Kidney (tissue), 14 donors: ENCODE measurements around the gene DMXL1. TPM values are rescaled to one million over a fixed set of nuclear protein-coding genes. Genes with fewer than 3 reads are reported as not detected.
A peak's percentile ranks its signal among the peaks of the same experiment; 100 is the strongest.
"Not testable (repeated sequence)": the region's sequence is repeated elsewhere in the genome, so short reads cannot be mapped to it uniquely, and the experiment has no call there.

Experiments
- DNase-seq, 5 donors: peaks; one replicate each; pipeline ENCODE4 v3.0.0-alpha.2; 2013 to 2020
- FAIRE-seq: peaks from 2 replicates; lab custom pipeline; 2012; peaks lifted over from hg19 to GRCh38; lab: Jason Lieb, UNC
- H3K27ac ChIP-seq, 2 donors: one replicate each; pipeline ENCODE4 v1.7.0; 2013; ENCODE audit warnings: low read depth in 2 of 2, low read length in 2 of 2, inconsistent platforms in 1 of 2
- H3K27me3 ChIP-seq: one replicate; pipeline ENCODE4 v1.7.1; 2013; ENCODE audit warnings: low read length, inconsistent platforms; ENCODE audit not compliant: control insufficient read depth, insufficient read depth
- H3K36me3 ChIP-seq, 3 donors: one replicate each; pipeline versions ENCODE4 v1.7.0 to v1.7.1; 2013; ENCODE audit warnings: low read length in 3 of 3, control low read depth in 1 of 3, inconsistent platforms in 1 of 3; ENCODE audit not compliant: insufficient read depth in 3 of 3, control insufficient read depth in 2 of 3
- H3K4me1 ChIP-seq, 3 donors: one replicate each; pipeline versions ENCODE4 v1.7.0 to v1.7.1; 2013; ENCODE audit warnings: low read length in 3 of 3, inconsistent platforms in 1 of 3, low read depth in 1 of 3; ENCODE audit not compliant: control insufficient read depth in 2 of 3, insufficient read depth in 2 of 3
- H3K4me3 ChIP-seq, 3 donors: one replicate each; pipeline versions ENCODE4 v1.7.0 to v1.8.1; 2013; ENCODE audit warnings: low read length in 3 of 3, control low read depth in 1 of 3, inconsistent platforms in 1 of 3
- H3K9ac ChIP-seq, 3 donors: one replicate each; pipeline versions ENCODE4 v1.7.0 to v1.7.1; 2013; ENCODE audit warnings: low read length in 3 of 3, control low read depth in 1 of 3, inconsistent platforms in 1 of 3
- H3K9me3 ChIP-seq, 3 donors: one replicate each; pipeline versions ENCODE4 v1.7.0 to v1.7.1; 2013; ENCODE audit warnings: low read length in 3 of 3, control low read depth in 1 of 3, inconsistent platforms in 1 of 3; ENCODE audit not compliant: control insufficient read depth in 2 of 3, insufficient read depth in 1 of 3
- intact Hi-C: fragments of 100-400 bp; cut with DNase I; formaldehyde crosslinking; loops from one replicate; pipeline ENCODE4 v1.11.1; 2022
- polyA plus RNA-seq: library from polyadenylated mRNA; stranded (reverse); fragments of 350-450 nt; fragmentation: Illumina TruSeq; extraction: RNeasy Lipid Tissue Mini Kit (QIAGEN cat#74804); gene quantifications from one replicate; pipeline ENCODE4 v1.2.3, GENCODE V29; 2014; ENCODE audit warnings: low read depth, low replicate concordance; ENCODE audit not compliant: insufficient read depth
- total RNA-seq: library from RNA; stranded (reverse); fragmentation: NEBNext Ultra II Directional; extraction: Animal tissue kit (Norgen Biotek cat#: 25700); gene quantifications from one replicate; pipeline ENCODE4 v1.2.1, GENCODE V29; 2021
- TF ChIP-seq, protein P1 (sequence below): IDR thresholded peaks from 3 replicates; pipeline ENCODE4 v1.5.1; 2012; ENCODE audit warnings: mild to moderate bottlenecking, moderate library complexity, borderline replicate concordance; ENCODE audit not compliant: insufficient read depth; ENCODE audit errors: extremely low read depth
- donor health status: control.
- donor health status: control.
- donor health status: control.
- donor health status: control.
- donor health status: control.
- donor health status: DM: yes; HTN: yes; CAD: no.
- donor health status: Normal renal cell carcinoma (clear cell type).

The DMXL1 gene
- total and polyA plus RNA-seq, 2 donors from 2014 or later = 17.1 to 57.7 TPM

DNA sequence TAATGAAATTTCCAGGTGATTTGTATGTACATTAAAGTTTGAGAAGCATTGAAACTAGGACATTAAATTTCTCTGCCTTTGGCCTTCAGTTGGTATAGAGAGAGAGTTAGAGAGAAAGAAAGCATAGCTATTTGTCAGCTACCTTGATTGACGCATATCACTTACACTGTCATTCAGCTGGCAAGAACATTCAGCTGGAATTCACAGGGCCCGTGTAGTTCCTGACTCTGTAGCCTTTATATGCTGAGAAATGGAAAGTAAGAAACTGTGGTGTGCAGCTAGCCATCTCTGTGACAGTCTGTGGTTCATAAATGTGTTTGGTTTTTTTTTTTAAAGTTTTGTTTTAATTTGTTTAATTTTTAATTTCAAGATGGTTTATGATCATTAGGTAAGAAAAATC lies 58.9 kb downstream of the DMXL1 start:
- TF ChIP-seq, protein P1, sequence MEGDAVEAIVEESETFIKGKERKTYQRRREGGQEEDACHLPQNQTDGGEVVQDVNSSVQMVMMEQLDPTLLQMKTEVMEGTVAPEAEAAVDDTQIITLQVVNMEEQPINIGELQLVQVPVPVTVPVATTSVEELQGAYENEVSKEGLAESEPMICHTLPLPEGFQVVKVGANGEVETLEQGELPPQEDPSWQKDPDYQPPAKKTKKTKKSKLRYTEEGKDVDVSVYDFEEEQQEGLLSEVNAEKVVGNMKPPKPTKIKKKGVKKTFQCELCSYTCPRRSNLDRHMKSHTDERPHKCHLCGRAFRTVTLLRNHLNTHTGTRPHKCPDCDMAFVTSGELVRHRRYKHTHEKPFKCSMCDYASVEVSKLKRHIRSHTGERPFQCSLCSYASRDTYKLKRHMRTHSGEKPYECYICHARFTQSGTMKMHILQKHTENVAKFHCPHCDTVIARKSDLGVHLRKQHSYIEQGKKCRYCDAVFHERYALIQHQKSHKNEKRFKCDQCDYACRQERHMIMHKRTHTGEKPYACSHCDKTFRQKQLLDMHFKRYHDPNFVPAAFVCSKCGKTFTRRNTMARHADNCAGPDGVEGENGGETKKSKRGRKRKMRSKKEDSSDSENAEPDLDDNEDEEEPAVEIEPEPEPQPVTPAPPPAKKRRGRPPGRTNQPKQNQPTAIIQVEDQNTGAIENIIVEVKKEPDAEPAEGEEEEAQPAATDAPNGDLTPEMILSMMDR = no peak
- DNase-seq (no peak), FAIRE-seq (no peak)
- Histone ChIP-seq H3K27ac (no peak overlapping the region), H3K36me3 (peaks cover 2 to 28% (median 9%) of the 10 kb centered on the region in 3 donors), H3K4me1 (peaks cover 0 to 4% (median 0%) of the 10 kb centered on the region in 3 donors), H3K9me3 (no peaks in the 10 kb centered on the region), H3K27me3 (no peaks in the 10 kb centered on the region), H3K4me3 (no peak overlapping the region), H3K9ac (no peak overlapping the region)
- intact Hi-C loops = no loop called here

DNA sequence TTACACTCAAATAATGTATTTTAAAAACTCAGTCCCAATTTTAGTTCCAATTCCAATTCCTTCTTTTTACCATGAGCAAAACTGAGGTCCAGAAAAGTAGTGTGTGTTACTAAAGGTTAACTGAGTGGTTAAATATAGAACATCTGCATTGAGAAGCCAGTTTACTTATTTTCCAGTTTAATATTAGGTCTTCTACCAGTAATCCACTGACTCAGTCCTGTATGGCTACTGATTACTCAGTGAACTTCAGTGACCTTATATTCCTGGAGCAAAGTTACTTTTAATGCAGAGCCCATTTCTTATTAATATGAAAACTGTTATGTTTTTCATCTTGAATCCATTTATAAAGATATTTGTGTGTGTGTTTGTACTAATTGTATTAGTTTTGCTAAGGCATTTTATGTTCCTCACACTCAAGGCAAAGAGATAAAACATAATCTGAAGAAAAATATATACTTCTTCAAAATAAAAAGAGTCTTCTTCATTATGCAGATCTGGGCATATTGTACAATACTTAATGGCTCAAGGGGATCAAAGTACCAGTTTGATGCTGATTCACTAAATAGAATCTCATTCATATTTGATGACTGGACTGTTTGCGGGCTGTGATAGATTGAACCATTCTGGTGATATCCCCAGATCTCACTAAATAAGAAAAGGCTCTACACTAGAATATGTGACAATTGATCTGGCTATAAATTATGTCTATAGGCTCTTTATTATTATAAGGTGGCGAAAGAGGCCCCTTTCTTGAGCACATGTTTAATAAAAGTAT lies 60.8 kb downstream of the DMXL1 start:
- FAIRE-seq = no peak
- Histone ChIP-seq H3K9ac (no peak overlapping the region), H3K4me1 (peaks cover 0 to 4% (median 0%) of the 10 kb centered on the region in 3 donors), H3K27me3 (no peaks in the 10 kb centered on the region), H3K27ac (peak overlapping the region in 1 of 2 donors; percentile 52), H3K36me3 (peaks cover 2 to 23% (median 9%) of the 10 kb centered on the region in 3 donors), H3K4me3 (no peak overlapping the region), H3K9me3 (no peaks in the 10 kb centered on the region)
- peak in 1 of 5 donors; percentile 2 for DNase-seq
- intact Hi-C loops = no loop called here
- TF ChIP-seq, protein P1 = no peak

DNA sequence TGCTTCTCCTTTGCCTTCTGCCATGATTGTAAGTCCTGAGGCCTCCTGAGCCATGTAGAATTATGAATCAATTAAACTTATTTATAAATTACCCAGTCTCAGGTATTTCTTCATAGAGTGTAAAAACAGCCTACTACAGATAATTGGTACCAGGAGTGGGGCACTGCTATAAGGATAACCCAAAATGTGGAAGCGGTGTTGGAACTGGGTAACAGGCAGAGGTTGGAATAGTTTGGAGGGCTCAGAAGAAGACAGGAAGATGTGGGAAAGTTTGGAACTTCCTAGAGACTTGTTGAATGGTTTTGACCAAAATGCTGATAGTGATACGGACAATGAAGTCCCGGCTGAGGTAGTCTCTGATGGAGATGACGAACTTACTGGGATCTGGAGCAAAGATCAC lies 64.9 kb downstream of the DMXL1 start:
- H3K9ac ChIP-seq, H3K27ac ChIP-seq, H3K4me1 ChIP-seq, FAIRE-seq, intact Hi-C loops, H3K27me3 ChIP-seq, DNase-seq, H3K9me3 ChIP-seq, H3K4me3 ChIP-seq: not testable (repeated sequence)
- peaks cover 6 to 16% (median 10%) of the 10 kb centered on the region in 3 donors for H3K36me3 ChIP-seq

DNA sequence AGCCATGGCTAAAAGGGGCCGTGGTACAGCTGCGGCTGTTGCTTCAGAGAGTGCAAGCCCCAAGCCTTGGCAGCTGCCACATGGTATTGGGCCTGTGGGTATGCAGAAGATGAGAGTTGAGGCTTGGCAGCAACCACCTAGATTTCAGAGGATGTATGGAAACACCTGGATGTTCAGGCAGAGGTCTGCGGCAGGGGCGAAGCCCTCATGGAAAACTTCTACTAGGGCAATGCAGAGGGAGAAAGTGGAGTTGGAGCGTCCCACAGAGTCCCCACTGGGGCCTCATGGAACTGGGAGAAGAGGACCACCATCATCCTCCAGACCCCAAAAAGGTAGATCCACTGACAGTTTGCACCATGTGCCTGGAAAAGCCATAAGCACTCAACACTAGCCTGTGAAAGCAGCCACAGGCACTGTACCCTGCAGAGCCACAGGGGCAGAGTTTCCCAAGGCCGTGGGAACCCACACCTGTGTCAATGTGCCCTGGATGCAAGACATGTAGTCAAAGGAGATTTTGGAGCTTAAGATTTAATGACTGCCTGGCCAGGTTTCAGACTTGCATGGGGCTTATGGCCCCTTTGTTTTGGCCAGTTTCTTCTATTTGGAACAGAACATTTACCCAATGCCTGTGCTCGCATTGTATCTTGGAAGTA lies 65.9 kb downstream of the DMXL1 start:
- Histone ChIP-seq H3K4me3 (no peak overlapping the region), H3K27me3 (no peaks in the 10 kb centered on the region), H3K9me3 (no peaks in the 10 kb centered on the region), H3K27ac (peak overlapping the region in 1 of 2 donors; percentile 1), H3K4me1 (peaks cover 0 to 3% (median 0%) of the 10 kb centered on the region in 3 donors), H3K9ac (no peak overlapping the region), H3K36me3 (peaks cover 6 to 16% (median 10%) of the 10 kb centered on the region in 3 donors)
- TF ChIP-seq, protein P1 = no peak
- FAIRE-seq = no peak
- intact Hi-C loops = no loop called here
- DNase-seq = no peak
